GM23248 (cell line): ENCODE measurements around the gene SLC51B. TPM values are rescaled to one million over a fixed set of nuclear protein-coding genes. Genes with fewer than 3 reads are reported as not detected.

Experiments
- DNase-seq: peaks from one replicate; pipeline ENCODE4 v3.0.0-alpha.2; 2015
- H2AFZ ChIP-seq: fragments of 200-600 bp; sonication (generic); 2 replicates; pipeline ENCODE4 v1.6.1; 2016; ENCODE audit warnings: antibody characterized with exemption
- H3F3A ChIP-seq: fragments of 200-600 bp; sonication (generic); 2 replicates; pipeline ENCODE4 v1.6.1; 2016; ENCODE audit warnings: mild to moderate bottlenecking, antibody characterized with exemption, mixed run types; ENCODE audit not compliant: insufficient read depth
- H3K27ac ChIP-seq: fragments of 200-600 bp; sonication (generic); 2 replicates; pipeline ENCODE4 v1.5.1; 2016; ENCODE audit warnings: mild to moderate bottlenecking
- H3K27me3 ChIP-seq: fragments of 200-600 bp; sonication (generic); replicated peaks from 2 replicates; pipeline ENCODE4 v1.6.1; 2016; ENCODE audit warnings: mild to moderate bottlenecking; ENCODE audit not compliant: insufficient read depth
- H3K36me3 ChIP-seq: fragments of 200-600 bp; sonication (generic); 2 replicates; pipeline ENCODE4 v1.6.1; 2016; ENCODE audit warnings: low read depth, mild to moderate bottlenecking
- H3K4me1 ChIP-seq: fragments of 200-600 bp; sonication (generic); 2 replicates; pipeline ENCODE4 v1.6.1; 2016; ENCODE audit warnings: mild to moderate bottlenecking; ENCODE audit not compliant: insufficient read depth
- H3K4me2 ChIP-seq: fragments of 200-600 bp; sonication (generic); one replicate; pipeline ENCODE4 v1.6.1; 2016; ENCODE audit warnings: mild to moderate bottlenecking; ENCODE audit not compliant: unreplicated experiment
- H3K4me3 ChIP-seq: fragments of 200-600 bp; sonication (generic); 2 replicates; pipeline ENCODE4 v1.5.1; 2016; ENCODE audit warnings: mild to moderate bottlenecking
- H3K79me2 ChIP-seq: fragments of 200-600 bp; sonication (generic); 2 replicates; pipeline ENCODE4 v1.6.1; 2016; ENCODE audit warnings: mild to moderate bottlenecking; ENCODE audit not compliant: insufficient read depth
- H3K9ac ChIP-seq: fragments of 200-600 bp; sonication (generic); 2 replicates; pipeline ENCODE4 v1.6.1; 2016; ENCODE audit warnings: mild to moderate bottlenecking
- H3K9me2 ChIP-seq: fragments of 200-600 bp; sonication (generic); 2 replicates; pipeline ENCODE4 v1.6.1; 2016; ENCODE audit warnings: mixed run types, mild to moderate bottlenecking, moderate library complexity; ENCODE audit not compliant: insufficient read depth
- H3K9me3 ChIP-seq: fragments of 200-600 bp; sonication (generic); one replicate; pipeline ENCODE4 v1.6.1; 2017; ENCODE audit warnings: low read depth
- H4K20me1 ChIP-seq: fragments of 200-600 bp; sonication (generic); 2 replicates; pipeline ENCODE4 v1.6.0; 2016; ENCODE audit not compliant: insufficient read depth
- EZH2 ChIP-seq: fragments of 200-600 bp; sonication (generic); IDR thresholded peaks from 2 replicates; pipeline ENCODE4 v1.6.1; 2018; ENCODE audit warnings: antibody characterized with exemption, mild to moderate bottlenecking; ENCODE audit not compliant: insufficient read depth, poor library complexity, severe bottlenecking
- EZH2phosphoT487 ChIP-seq: fragments of 200-600 bp; sonication (generic); IDR thresholded peaks from 2 replicates; pipeline ENCODE4 v1.6.1; 2018; ENCODE audit warnings: antibody characterized with exemption, moderate library complexity, mild to moderate bottlenecking, low read depth; ENCODE audit not compliant: insufficient read depth
- WGBS, 2 experiments: methylation state at CpG; one replicate each; pipeline ENCODE4 v1.1.6; 2015 to 2017; ENCODE audit warnings: low lambda C conversion rate in 2 of 2, low coverage in 1 of 2; ENCODE audit errors: missing lambda C conversion rate in 2 of 2; 5-methylcytosine and 5-hydroxymethylcytosine counted together
- in situ Hi-C: fragments of 300-500 bp; cut with MboI; formaldehyde crosslinking; loops from 2 replicates; pipeline ENCODE4 v1.15.0; 2020
- polyA plus RNA-seq: library from polyadenylated mRNA; unstranded; fragments of >200 nt; fragmentation: Nextera tagmentation; extraction: Ambion mirVana; gene quantifications from 2 replicates; pipeline ENCODE4 v1.2.1, GENCODE V29; 2016
- total RNA-seq: library from RNA; depleted of rRNA; stranded (reverse); fragments of >200 nt; shearing (Covaris generic); gene quantifications from 2 replicates; pipeline ENCODE4 v1.2.3, GENCODE V29; 2014

The SLC51B gene
- total and polyA plus RNA-seq, 2 experiments from 2014 or later, result not detected

DNA sequence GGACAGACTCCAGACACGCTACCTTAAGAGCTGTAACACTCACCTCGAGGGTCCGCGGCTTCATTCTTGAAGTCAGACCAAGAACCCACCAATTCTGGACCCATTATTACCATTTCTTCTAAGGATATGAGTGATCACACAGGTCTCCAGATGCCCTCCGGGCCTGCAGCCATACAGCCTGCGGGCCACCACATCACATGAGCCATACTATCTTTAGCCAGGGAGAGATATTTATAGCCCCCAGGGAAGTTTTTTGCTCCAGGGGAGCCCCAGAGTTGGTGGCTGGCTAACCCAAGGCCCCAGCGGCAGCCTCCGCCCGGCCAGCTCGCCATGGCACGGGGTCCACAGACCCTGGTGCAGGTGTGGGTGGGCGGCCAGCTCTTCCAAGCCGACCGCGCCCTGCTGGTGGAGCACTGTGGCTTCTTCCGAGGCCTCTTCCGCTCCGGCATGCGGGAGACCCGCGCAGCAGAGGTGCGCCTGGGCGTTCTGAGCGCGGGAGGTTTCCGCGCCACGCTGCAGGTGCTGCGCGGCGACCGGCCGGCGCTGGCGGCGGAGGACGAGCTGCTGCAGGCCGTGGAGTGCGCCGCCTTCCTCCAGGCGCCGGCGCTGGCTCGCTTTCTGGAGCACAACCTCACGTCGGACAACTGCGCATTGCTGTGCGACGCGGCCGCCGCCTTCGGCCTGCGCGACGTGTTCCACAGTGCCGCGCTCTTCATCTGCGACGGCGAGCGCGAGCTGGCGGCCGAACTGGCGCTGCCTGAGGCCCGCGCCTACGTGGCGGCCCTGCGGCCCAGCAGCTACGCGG lies 31.5 kb downstream of the SLC51B start, which contains the start of gene KBTBD13:
TSS of gene KBTBD13 (plus strand) at position 261 of the 805 bp plus-strand sequence. CDS start at position 331, 70 bp downstream.
- WGBS, 2 experiments, result 78 to 87% methylated on average over 40 to 57 of the region's 73 CpGs
- Histone ChIP-seq H3K27me3 (peaks cover 9% of the 10 kb centered on the region; the same call in 1 of the 2 replicates), H3K9me3 (no peaks in the 10 kb centered on the region), H3K36me3 (no peaks in the 10 kb centered on the region), H3K4me1 (peaks cover 7% of the 10 kb centered on the region), H4K20me1 (no peaks in the 10 kb centered on the region), H3K79me2 (no peaks in the 10 kb centered on the region), H3K9me2 (no peaks in the 10 kb centered on the region), H3K9ac (no peak within 1 kb of the TSS), H3F3A (no peaks in the 10 kb centered on the region), H3K27ac (no peak within 1 kb of the TSS), H2AFZ (no peak within 1 kb of the TSS), H3K4me2 (no peak within 1 kb of the TSS), H3K4me3 (no peak within 1 kb of the TSS)
- TF ChIP-seq EZH2 (no peak), EZH2phosphoT487 (no peak)
- no peak for DNase-seq
- in situ Hi-C loops, result no loop called here

DNA sequence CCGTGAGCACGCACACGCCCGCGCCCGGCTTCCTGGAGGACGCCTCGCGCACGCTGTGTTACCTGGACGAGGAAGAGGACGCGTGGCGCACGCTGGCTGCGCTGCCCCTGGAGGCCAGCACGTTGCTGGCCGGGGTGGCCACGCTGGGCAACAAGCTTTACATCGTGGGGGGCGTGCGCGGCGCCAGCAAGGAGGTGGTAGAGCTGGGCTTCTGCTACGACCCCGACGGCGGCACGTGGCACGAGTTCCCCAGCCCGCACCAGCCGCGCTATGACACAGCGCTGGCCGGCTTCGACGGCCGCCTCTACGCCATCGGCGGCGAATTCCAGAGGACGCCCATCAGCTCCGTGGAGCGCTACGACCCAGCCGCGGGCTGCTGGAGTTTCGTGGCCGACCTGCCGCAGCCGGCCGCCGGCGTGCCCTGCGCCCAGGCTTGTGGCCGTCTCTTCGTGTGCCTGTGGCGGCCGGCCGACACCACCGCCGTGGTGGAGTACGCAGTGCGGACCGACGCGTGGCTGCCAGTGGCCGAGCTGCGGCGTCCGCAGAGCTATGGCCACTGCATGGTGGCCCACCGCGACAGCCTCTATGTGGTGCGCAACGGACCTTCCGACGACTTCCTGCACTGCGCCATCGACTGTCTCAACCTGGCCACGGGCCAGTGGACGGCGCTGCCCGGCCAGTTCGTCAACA lies 32.2 kb downstream of the SLC51B start:
- no peak overlapping the region for H3K4me2 ChIP-seq
- 49 to 53% methylated on average over 47 to 59 of the region's 85 CpGs for WGBS, 2 experiments
- no peaks in the 10 kb centered on the region for H3K36me3 ChIP-seq
- H3K79me2 ChIP-seq, result no peaks in the 10 kb centered on the region
- no peaks in the 10 kb centered on the region for H3K9me3 ChIP-seq
- no peak overlapping the region for H2AFZ ChIP-seq
- H3K27me3 ChIP-seq, result peaks cover 9% of the 10 kb centered on the region; the same call in 1 of the 2 replicates
- H3K4me3 ChIP-seq, result no peak overlapping the region
- TF ChIP-seq EZH2phosphoT487, result no peak
- no peak for TF ChIP-seq EZH2
- no peaks in the 10 kb centered on the region for H3K4me1 ChIP-seq
- no peak for DNase-seq
- H3K9me2 ChIP-seq, result no peaks in the 10 kb centered on the region
- no peaks in the 10 kb centered on the region for H4K20me1 ChIP-seq
- no peak overlapping the region for H3K27ac ChIP-seq
- no peak overlapping the region for H3K9ac ChIP-seq
- no peaks in the 10 kb centered on the region for H3F3A ChIP-seq
- in situ Hi-C loops, result no loop called here

DNA sequence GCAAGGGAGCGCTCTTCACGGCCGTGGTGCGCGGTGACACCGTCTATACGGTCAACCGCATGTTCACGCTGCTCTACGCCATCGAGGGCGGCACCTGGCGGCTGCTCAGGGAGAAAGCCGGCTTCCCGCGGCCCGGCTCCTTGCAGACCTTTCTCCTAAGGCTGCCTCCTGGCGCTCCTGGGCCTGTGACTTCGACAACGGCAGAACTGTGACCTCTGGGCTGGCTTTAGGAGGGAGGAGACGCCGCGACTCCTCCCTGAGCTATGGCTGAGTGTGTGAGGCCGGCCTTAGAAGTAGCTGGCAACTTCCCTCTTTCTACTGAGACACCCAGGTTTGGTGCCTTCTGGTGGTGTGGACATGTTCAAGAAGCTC lies 32.8 kb downstream of the SLC51B start:
- Histone ChIP-seq H3K9ac (no peak overlapping the region), H3K4me3 (no peak overlapping the region), H3K27me3 (peaks cover 9% of the 10 kb centered on the region; the same call in 1 of the 2 replicates), H2AFZ (peak overlapping the region; percentile 52; the same call in 1 of the 2 replicates), H3K27ac (no peak overlapping the region), H4K20me1 (no peaks in the 10 kb centered on the region), H3K4me1 (no peaks in the 10 kb centered on the region), H3K79me2 (no peaks in the 10 kb centered on the region), H3F3A (no peaks in the 10 kb centered on the region), H3K9me3 (no peaks in the 10 kb centered on the region), H3K4me2 (no peak overlapping the region), H3K36me3 (no peaks in the 10 kb centered on the region), H3K9me2 (no peaks in the 10 kb centered on the region)
- 9 to 10% methylated on average over 9 to 24 of the region's 24 CpGs for WGBS, 2 experiments
- DNase-seq, result peak; percentile 84
- in situ Hi-C loops, result no loop called here
- TF ChIP-seq EZH2phosphoT487, result no peak
- TF ChIP-seq EZH2, result no peak

DNA sequence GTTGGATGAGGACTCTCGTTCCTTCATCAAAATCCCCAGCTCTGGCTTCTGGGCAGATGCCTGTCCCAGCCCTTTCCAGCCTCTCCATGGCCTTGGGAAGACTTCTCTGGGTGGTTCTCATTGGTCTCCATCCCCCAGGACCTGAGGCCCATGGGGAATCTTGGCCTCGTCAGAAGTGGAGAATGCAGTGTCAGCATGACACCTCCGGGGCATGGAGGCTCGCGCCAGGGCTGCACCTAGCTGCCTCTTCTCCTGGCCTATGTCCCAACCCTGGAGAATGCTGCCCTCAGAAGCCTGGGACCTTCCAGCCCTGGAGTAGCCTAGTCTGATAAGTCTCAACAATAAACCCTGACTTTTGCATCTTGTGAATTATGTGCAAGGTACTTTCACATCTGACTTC lies 34.4 kb downstream of the SLC51B start:
- in situ Hi-C loops, result no loop called here
- Histone ChIP-seq H3K9me3 (no peaks in the 10 kb centered on the region), H2AFZ (no peak overlapping the region), H3F3A (no peaks in the 10 kb centered on the region), H3K79me2 (no peaks in the 10 kb centered on the region), H3K4me2 (no peak overlapping the region), H3K27me3 (peaks cover 12% of the 10 kb centered on the region; the same call in 1 of the 2 replicates), H3K36me3 (no peaks in the 10 kb centered on the region), H3K9ac (no peak overlapping the region), H3K4me1 (no peaks in the 10 kb centered on the region), H3K9me2 (no peaks in the 10 kb centered on the region), H3K4me3 (no peak overlapping the region), H3K27ac (no peak overlapping the region), H4K20me1 (no peaks in the 10 kb centered on the region)
- no peak for DNase-seq
- 72 to 76% methylated on average over 5 of the region's 5 CpGs for WGBS, 2 experiments
- no peak for TF ChIP-seq EZH2
- no peak for TF ChIP-seq EZH2phosphoT487
